Activated naive CD8-positive, alpha-beta T cell treated with anti-CD3 and anti-CD28 coated beads for 36 hours (primary cell): Measurements from ENCODE around the gene HSD17B14. TPM values are rescaled to one million over a fixed set of nuclear protein-coding genes. Genes with fewer than 3 reads are reported as not detected.
"Not testable (repeated sequence)": the region's sequence is repeated elsewhere in the genome, so short reads cannot be mapped to it uniquely, and the experiment has no call there.

Experiments
- DNase-seq: peaks from one replicate; pipeline ENCODE4 v3.0.0; 2021
- H3K27ac Mint-ChIP-seq: one replicate; pipeline ENCODE4 v1.8.0; 2022; ENCODE audit warnings: mild to moderate bottlenecking, moderate library complexity, mixed read lengths
- H3K27me3 Mint-ChIP-seq: one replicate; pipeline ENCODE4 v1.8.0; 2022; ENCODE audit warnings: mild to moderate bottlenecking, mixed read lengths
- H3K36me3 Mint-ChIP-seq: one replicate; pipeline ENCODE4 v1.8.0; 2021; ENCODE audit warnings: mild to moderate bottlenecking, mixed read lengths
- H3K4me1 Mint-ChIP-seq: one replicate; pipeline ENCODE4 v1.8.0; 2021; ENCODE audit warnings: mixed read lengths
- H3K4me3 Mint-ChIP-seq: one replicate; pipeline ENCODE4 v1.8.0; 2022; ENCODE audit warnings: mild to moderate bottlenecking, moderate library complexity, mixed read lengths
- H3K9me3 Mint-ChIP-seq: one replicate; pipeline ENCODE4 v1.8.0; 2022; ENCODE audit warnings: mixed read lengths
- total RNA-seq, 2 experiments: library from RNA; stranded (reverse); gene quantifications; one replicate each; pipeline ENCODE4 v1.2.3, GENCODE V29; 2021

The HSD17B14 gene
- total RNA-seq, 2 experiments from 2014 or later: 0.35 to 0.66 TPM

GRCh38 chr19:48853483-48853882 lies 17.2 kb upstream of the HSD17B14 start:
- Mint-ChIP-seq H3K27ac (no peak overlapping the region), H3K4me1 (no peaks in the 10 kb centered on the region), H3K27me3 (no peaks in the 10 kb centered on the region), H3K4me3 (no peak overlapping the region), H3K9me3 (no peaks in the 10 kb centered on the region), H3K36me3 (no peaks in the 10 kb centered on the region)
- DNase-seq: no peak

DNA sequence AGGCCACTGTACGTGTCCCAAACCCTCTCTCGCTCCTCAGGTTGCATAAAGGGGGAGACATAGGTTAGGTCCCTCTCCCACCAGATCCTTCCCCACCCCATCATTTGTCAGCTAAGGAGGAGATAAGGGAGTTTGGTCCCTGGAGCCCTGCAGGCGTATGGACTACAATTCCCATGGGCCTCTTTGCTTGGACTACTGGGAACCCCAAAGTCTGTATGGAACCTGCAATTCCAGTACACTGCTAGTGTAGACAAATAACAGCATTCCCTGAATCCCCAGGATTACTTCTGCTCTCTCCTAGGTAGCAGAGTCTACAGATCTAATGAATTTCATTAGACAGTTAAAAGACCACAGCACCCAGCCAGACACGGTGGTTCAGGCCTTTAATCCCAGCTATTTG lies 16.0 kb upstream of the HSD17B14 start:
- H3K27ac Mint-ChIP-seq: no peak overlapping the region
- H3K36me3 Mint-ChIP-seq: no peaks in the 10 kb centered on the region
- H3K4me1 Mint-ChIP-seq: no peaks in the 10 kb centered on the region
- H3K9me3 Mint-ChIP-seq: no peaks in the 10 kb centered on the region
- no peaks in the 10 kb centered on the region for H3K27me3 Mint-ChIP-seq
- no peak for DNase-seq
- no peak overlapping the region for H3K4me3 Mint-ChIP-seq

GRCh38 chr19:48846659-48847058 lies 10.4 kb upstream of the HSD17B14 start:
- DNase-seq, H3K27me3 Mint-ChIP-seq, H3K4me1 Mint-ChIP-seq, H3K27ac Mint-ChIP-seq, H3K36me3 Mint-ChIP-seq, H3K4me3 Mint-ChIP-seq, H3K9me3 Mint-ChIP-seq: not testable (repeated sequence)

GRCh38 chr19:48845384-48845783 lies 9.1 kb upstream of the HSD17B14 start:
- no peaks in the 10 kb centered on the region for H3K27me3 Mint-ChIP-seq
- no peak for DNase-seq
- no peaks in the 10 kb centered on the region for H3K4me1 Mint-ChIP-seq
- H3K27ac Mint-ChIP-seq: no peak overlapping the region
- no peak overlapping the region for H3K4me3 Mint-ChIP-seq
- no peaks in the 10 kb centered on the region for H3K9me3 Mint-ChIP-seq
- no peaks in the 10 kb centered on the region for H3K36me3 Mint-ChIP-seq

DNA sequence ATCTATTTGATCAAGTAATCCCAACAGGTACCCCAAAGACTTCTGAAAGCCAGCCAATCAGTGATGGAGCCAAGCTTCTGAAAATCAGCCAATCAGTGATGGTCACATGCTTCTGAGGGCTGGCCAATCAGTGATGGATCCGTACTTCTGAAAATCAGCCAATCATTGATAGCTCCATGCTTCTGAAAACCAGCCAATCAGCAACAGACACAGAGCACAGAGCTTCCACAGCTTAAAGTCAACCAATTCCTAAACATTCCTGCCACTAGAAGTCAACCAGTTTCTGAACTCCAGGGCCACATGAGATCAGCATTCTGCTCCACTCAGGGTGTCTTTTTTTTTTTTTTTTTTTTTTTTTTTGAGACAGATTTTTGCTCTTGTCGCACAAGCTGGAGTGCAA lies 8.2 kb upstream of the HSD17B14 start:
- no peak for DNase-seq
- no peaks in the 10 kb centered on the region for H3K9me3 Mint-ChIP-seq
- H3K4me3 Mint-ChIP-seq: no peak overlapping the region
- H3K27ac Mint-ChIP-seq: no peak overlapping the region
- H3K36me3 Mint-ChIP-seq: no peaks in the 10 kb centered on the region
- H3K27me3 Mint-ChIP-seq: no peaks in the 10 kb centered on the region
- no peaks in the 10 kb centered on the region for H3K4me1 Mint-ChIP-seq

GRCh38 chr19:48842789-48843162 lies 6.5 kb upstream of the HSD17B14 start:
- Mint-ChIP-seq H3K27me3 (no peaks in the 10 kb centered on the region), H3K9me3 (no peaks in the 10 kb centered on the region), H3K4me3 (no peak overlapping the region), H3K4me1 (peaks cover 2% of the 10 kb centered on the region), H3K36me3 (no peaks in the 10 kb centered on the region), H3K27ac (no peak overlapping the region)
- DNase-seq: peak; percentile 37

GRCh38 chr19:48841571-48841970 lies 5.3 kb upstream of the HSD17B14 start:
- H3K36me3 Mint-ChIP-seq: no peaks in the 10 kb centered on the region
- peaks cover 9% of the 10 kb centered on the region for H3K4me1 Mint-ChIP-seq
- no peaks in the 10 kb centered on the region for H3K9me3 Mint-ChIP-seq
- no peak for DNase-seq
- no peak overlapping the region for H3K27ac Mint-ChIP-seq
- H3K27me3 Mint-ChIP-seq: peaks cover 6% of the 10 kb centered on the region
- H3K4me3 Mint-ChIP-seq: no peak overlapping the region

GRCh38 chr19:48841047-48841446 lies 4.8 kb upstream of the HSD17B14 start:
- H3K27ac Mint-ChIP-seq: no peak overlapping the region
- peaks cover 13% of the 10 kb centered on the region for H3K4me1 Mint-ChIP-seq
- no peaks in the 10 kb centered on the region for H3K9me3 Mint-ChIP-seq
- no peaks in the 10 kb centered on the region for H3K36me3 Mint-ChIP-seq
- H3K27me3 Mint-ChIP-seq: peaks cover 10% of the 10 kb centered on the region
- DNase-seq: no peak
- no peak overlapping the region for H3K4me3 Mint-ChIP-seq

DNA sequence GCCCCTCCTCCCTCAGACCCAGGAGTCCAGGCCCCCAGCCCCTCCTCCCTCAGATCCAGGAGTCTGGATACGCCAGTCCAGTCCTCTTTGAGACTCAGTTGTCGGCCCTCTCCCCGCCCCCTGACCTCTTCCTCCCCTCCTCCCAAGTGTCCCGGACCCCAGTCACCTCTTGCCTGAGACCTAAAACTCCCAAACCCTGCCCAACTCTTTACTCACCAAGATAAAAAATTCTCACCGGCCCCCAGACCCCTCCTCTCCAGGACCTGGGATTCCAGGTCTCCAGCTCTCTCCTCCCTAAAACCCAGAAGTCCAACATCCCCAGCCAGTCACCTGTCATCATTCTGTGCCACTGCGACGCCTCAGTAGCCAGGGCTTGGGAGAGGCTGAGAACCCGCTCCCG lies 1.4 kb upstream of the HSD17B14 start:
- peaks cover 19% of the 10 kb centered on the region for H3K4me1 Mint-ChIP-seq
- H3K36me3 Mint-ChIP-seq: no peaks in the 10 kb centered on the region
- peak overlapping the region; percentile 14 for H3K4me3 Mint-ChIP-seq
- no peaks in the 10 kb centered on the region for H3K9me3 Mint-ChIP-seq
- peaks cover 10% of the 10 kb centered on the region for H3K27me3 Mint-ChIP-seq
- DNase-seq: no peak
- no peak overlapping the region for H3K27ac Mint-ChIP-seq

DNA sequence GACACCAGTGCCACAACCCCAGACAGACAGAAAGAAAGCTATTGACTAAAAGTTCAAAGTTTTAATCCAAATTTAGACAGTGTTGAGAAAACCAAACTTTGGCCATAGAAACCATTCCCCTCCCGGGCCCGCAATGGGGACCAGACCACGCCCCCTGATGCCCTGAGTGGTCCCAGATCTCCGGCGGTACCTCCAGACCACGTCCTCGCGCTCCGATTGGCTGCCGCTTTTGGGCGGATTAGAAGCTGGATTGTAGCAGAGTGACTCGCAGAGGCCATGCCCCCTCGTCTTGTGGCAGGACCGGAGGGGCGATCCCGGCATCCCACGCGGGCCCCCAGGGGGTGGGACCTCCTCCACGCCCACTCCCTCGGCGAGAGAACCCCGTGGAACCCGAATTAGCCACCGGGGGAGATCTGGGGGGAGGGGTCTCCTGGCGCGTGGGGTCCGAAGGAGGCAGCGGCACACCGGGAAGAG lies 797 bp upstream of the HSD17B14 start:
- DNase-seq: peak; percentile 88
- peaks cover 19% of the 10 kb centered on the region for H3K4me1 Mint-ChIP-seq
- peak overlapping the region; percentile 83 for H3K4me3 Mint-ChIP-seq
- H3K36me3 Mint-ChIP-seq: no peaks in the 10 kb centered on the region
- H3K27ac Mint-ChIP-seq: peak overlapping the region; percentile 25
- no peaks in the 10 kb centered on the region for H3K9me3 Mint-ChIP-seq
- peaks cover 10% of the 10 kb centered on the region for H3K27me3 Mint-ChIP-seq

GRCh38 chr19:48835734-48836088 lies 580 bp downstream of the HSD17B14 start:
- Mint-ChIP-seq H3K27me3 (peaks cover 10% of the 10 kb centered on the region), H3K36me3 (no peaks in the 10 kb centered on the region), H3K4me1 (peaks cover 19% of the 10 kb centered on the region), H3K4me3 (peak overlapping the region; percentile 83), H3K9me3 (no peaks in the 10 kb centered on the region), H3K27ac (peak overlapping the region; percentile 75)
- DNase-seq: peak; percentile 89

DNA sequence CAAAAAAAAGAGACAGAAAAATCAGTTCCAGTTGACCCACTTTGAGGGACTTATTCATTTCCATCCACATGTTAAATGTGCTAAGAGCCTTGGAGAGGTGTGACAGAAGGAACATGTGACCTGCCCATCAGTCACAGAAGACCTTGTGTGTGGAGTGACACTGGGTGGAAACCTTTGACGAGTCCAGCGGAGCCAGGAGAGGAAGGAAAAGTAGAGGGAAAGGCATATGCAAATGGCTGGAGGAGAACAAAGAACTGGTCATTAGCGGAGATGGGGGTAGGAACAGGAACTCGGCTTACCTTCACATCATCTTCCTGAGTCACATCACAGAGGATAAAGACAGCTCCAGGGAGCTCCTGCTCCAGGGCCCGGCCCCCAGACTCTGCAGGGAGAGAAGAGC lies 2.3 kb downstream of the HSD17B14 start:
- H3K9me3 Mint-ChIP-seq: no peaks in the 10 kb centered on the region
- H3K4me1 Mint-ChIP-seq: peaks cover 19% of the 10 kb centered on the region
- H3K27ac Mint-ChIP-seq: peak overlapping the region; percentile 13
- no peak for DNase-seq
- peaks cover 10% of the 10 kb centered on the region for H3K27me3 Mint-ChIP-seq
- no peaks in the 10 kb centered on the region for H3K36me3 Mint-ChIP-seq
- H3K4me3 Mint-ChIP-seq: no peak overlapping the region

GRCh38 chr19:48833049-48833448 lies 3.2 kb downstream of the HSD17B14 start:
- peaks cover 19% of the 10 kb centered on the region for H3K4me1 Mint-ChIP-seq
- H3K36me3 Mint-ChIP-seq: no peaks in the 10 kb centered on the region
- H3K9me3 Mint-ChIP-seq: no peaks in the 10 kb centered on the region
- DNase-seq: no peak
- H3K27ac Mint-ChIP-seq: no peak overlapping the region
- H3K27me3 Mint-ChIP-seq: peaks cover 10% of the 10 kb centered on the region
- no peak overlapping the region for H3K4me3 Mint-ChIP-seq

GRCh38 chr19:48830965-48831364 lies 5.3 kb downstream of the HSD17B14 start:
- Mint-ChIP-seq H3K4me3 (no peak overlapping the region), H3K27ac (no peak overlapping the region), H3K27me3 (no peaks in the 10 kb centered on the region), H3K9me3 (no peaks in the 10 kb centered on the region), H3K36me3 (no peaks in the 10 kb centered on the region), H3K4me1 (peaks cover 6% of the 10 kb centered on the region)
- no peak for DNase-seq

GRCh38 chr19:48830088-48830487 lies 6.2 kb downstream of the HSD17B14 start:
- Mint-ChIP-seq H3K4me3 (no peak overlapping the region), H3K27ac (no peak overlapping the region), H3K9me3 (no peaks in the 10 kb centered on the region), H3K27me3 (no peaks in the 10 kb centered on the region), H3K36me3 (no peaks in the 10 kb centered on the region), H3K4me1 (no peaks in the 10 kb centered on the region)
- DNase-seq: no peak

DNA sequence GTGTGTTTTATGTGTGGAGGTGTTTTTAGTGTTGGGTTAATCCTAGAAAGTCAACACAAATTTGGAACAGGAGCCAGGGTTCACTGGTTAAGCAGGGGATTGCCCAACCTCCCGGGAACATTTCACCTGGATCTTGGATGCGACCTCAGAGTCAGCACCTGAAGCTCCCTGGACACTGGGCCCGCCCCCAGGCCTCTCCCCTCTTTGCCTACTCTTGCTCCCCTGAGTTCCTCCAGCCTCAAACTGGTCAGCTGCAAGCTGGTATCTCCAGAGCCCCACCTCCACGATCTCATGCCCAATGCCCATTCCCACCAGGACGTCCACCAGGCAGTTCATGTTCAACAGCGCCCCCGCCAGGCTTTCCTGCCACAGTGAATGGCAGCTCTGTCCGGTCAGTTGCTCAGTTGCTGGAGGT lies 9.7 kb downstream of the HSD17B14 start:
- Mint-ChIP-seq H3K27me3 (no peaks in the 10 kb centered on the region), H3K4me1 (no peaks in the 10 kb centered on the region), H3K4me3 (no peak overlapping the region), H3K36me3 (no peaks in the 10 kb centered on the region), H3K27ac (no peak overlapping the region), H3K9me3 (no peaks in the 10 kb centered on the region)
- DNase-seq: no peak

DNA sequence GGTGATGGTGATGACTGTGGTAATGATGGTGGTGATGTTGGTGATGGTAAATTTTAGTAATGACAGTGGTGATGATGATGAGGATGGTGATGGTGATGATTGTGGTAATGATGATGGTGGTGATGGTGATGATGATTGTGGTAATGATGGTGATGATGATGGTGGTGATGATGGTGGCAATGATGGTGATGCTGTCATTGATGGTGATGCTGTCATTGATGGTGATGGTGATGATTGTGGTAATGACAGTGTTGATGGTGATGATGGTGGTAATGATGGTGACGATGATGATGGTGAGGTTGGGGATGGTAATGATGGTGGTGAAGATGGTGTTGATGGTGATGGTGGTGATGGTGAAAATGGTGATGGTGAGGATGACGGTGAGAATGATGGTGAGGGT lies 13.8 kb downstream of the HSD17B14 start:
- no peaks in the 10 kb centered on the region for H3K9me3 Mint-ChIP-seq
- no peaks in the 10 kb centered on the region for H3K27me3 Mint-ChIP-seq
- no peaks in the 10 kb centered on the region for H3K4me1 Mint-ChIP-seq
- no peaks in the 10 kb centered on the region for H3K36me3 Mint-ChIP-seq
- H3K27ac Mint-ChIP-seq: no peak overlapping the region
- H3K4me3 Mint-ChIP-seq: no peak overlapping the region
- DNase-seq: no peak
